ENCODE results near the gene MDP1. TPM values are rescaled to one million over a fixed set of nuclear protein-coding genes. Genes with fewer than 3 reads are reported as not detected.

Gene MDP1
- total RNA-seq, 1 experiment from 2014 or later: 18.8 TPM

DNA sequence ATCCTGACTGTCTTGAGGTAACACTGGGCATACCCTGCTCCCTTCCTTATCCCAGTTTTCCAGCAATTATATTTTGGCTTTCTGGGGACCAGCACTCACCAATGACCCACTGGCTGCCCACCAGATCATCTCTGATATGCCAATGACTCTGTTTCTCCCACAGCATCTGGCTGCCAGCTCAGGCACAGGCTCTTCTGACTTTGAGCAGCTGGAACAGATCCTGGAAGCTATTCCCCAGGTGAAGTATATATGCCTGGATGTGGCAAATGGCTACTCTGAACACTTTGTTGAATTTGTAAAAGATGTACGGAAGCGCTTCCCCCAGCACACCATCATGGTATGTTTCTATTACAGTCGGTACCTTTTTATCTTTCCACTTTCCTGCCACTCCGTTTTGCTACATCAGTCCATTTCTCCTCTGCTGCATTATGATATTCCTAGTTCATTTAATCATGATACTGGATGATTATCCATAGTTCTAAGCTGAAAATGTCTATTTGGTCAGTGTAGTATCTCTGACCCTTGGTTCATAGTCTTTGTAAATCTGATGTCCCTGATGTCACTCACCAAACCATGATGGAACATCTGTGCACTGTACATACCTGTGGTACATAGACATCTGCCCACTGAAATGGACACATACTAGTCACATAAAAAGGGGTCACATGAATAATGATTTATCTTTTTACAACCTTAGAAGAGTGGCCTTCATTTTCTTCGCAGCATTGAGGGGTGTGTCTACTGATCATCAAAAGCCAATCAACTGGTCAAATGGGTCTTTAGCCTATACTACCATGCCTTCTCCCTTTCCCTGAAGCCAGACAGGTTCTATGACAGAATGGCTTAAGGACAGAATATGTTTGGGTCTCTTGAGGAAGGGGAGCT lies 20.2 kb upstream of the MDP1 start:
- Mint-ChIP-seq H3K27ac (no peak overlapping the region), H3K36me3 (ENCODE audit: insufficient read depth in 1 of 3, low read depth in 3 of 3) (peaks cover 35 to 67% (median 65%) of the 10 kb centered on the region in 3 experiments; a peak in 6 of 7 replicates), H3K9me3 (no peaks in the 10 kb centered on the region), H3K4me3 (no peak overlapping the region), H3K27me3 (ENCODE audit: low read depth) (no peaks in the 10 kb centered on the region), H3K4me1 (peaks cover 8 to 20% of the 10 kb centered on the region in 2 experiments)
- Histone ChIP-seq H3K27me3 (ENCODE audit: insufficient read depth, low read length) (no peaks in the 10 kb centered on the region), H3K9me3 (ENCODE audit: control insufficient read depth, low read depth, low read length) (no peaks in the 10 kb centered on the region), H3K56ac (ENCODE audit: insufficient read length, low read depth, low read length) (no peak overlapping the region), H4K5ac (ENCODE audit: insufficient read length, low read depth, low read length) (no peak overlapping the region), H2AFZ (ENCODE audit: low read length) (no peak overlapping the region), H3K23me2 (ENCODE audit: insufficient read length, low read depth, low read length, poor library complexity, severe bottlenecking) (peaks cover 15% of the 10 kb centered on the region), H3K4ac (ENCODE audit: low read depth, low read length) (no peak overlapping the region), H4K91ac (ENCODE audit: insufficient read length, low read depth, low read length) (no peak overlapping the region), H2BK15ac (ENCODE audit: low read depth, low read length) (no peak overlapping the region), H3K23ac (ENCODE audit: insufficient read length, low read depth, low read length) (no peak overlapping the region), H3K27ac (ENCODE audit: insufficient read length, low read depth, low read length) (no peak overlapping the region), H2BK12ac (ENCODE audit: insufficient read length, low read depth, low read length) (no peak overlapping the region), H3K4me2 (ENCODE audit: insufficient read depth, insufficient read length, low read length) (no peak overlapping the region), H3K4me1 (ENCODE audit: insufficient read depth, low read length) (0 out of 2 replicates have a peak, but pooled peaks cover 6% of the 10 kb centered on the region), H2BK20ac (ENCODE audit: low read depth, low read length, poor library complexity, severe bottlenecking) (no peak overlapping the region), H3T11ph (ENCODE audit: low read length) (no peak overlapping the region), H4K8ac (replicated peaks; ENCODE audit: insufficient read length, low read depth, low read length) (no peak overlapping the region), H2BK120ac (ENCODE audit: low read depth, low read length, poor library complexity, severe bottlenecking) (no peak overlapping the region), H2BK5ac (ENCODE audit: insufficient read length, low read length) (no peak overlapping the region), H3K18ac (ENCODE audit: insufficient read length, low read depth, low read length) (no peak overlapping the region), H2AK5ac (ENCODE audit: insufficient read length, low read length) (no peak overlapping the region), H3K9ac (ENCODE audit: extremely low read depth, insufficient read length, low read length) (no peak overlapping the region), H4K20me1 (ENCODE audit: control insufficient read depth, insufficient read depth, insufficient read length) (peaks cover 2% of the 10 kb centered on the region), H3K14ac (ENCODE audit: insufficient read depth, low read length) (no peak overlapping the region), H3K79me1 (ENCODE audit: insufficient read depth, low read depth, low read length, poor library complexity, severe bottlenecking) (peaks cover under 1% of the 10 kb centered on the region), H3K79me2 (ENCODE audit: insufficient read depth, low read length) (peaks cover 3% of the 10 kb centered on the region; the same call in 1 of the 2 replicates)
- WGBS (ENCODE audit: extremely low coverage, insufficient read length, low lambda C conversion rate): no CpG with 5 or more reads among the region's 5 CpGs
- DNase-seq: no peak
- TF ChIP-seq, protein P1, sequence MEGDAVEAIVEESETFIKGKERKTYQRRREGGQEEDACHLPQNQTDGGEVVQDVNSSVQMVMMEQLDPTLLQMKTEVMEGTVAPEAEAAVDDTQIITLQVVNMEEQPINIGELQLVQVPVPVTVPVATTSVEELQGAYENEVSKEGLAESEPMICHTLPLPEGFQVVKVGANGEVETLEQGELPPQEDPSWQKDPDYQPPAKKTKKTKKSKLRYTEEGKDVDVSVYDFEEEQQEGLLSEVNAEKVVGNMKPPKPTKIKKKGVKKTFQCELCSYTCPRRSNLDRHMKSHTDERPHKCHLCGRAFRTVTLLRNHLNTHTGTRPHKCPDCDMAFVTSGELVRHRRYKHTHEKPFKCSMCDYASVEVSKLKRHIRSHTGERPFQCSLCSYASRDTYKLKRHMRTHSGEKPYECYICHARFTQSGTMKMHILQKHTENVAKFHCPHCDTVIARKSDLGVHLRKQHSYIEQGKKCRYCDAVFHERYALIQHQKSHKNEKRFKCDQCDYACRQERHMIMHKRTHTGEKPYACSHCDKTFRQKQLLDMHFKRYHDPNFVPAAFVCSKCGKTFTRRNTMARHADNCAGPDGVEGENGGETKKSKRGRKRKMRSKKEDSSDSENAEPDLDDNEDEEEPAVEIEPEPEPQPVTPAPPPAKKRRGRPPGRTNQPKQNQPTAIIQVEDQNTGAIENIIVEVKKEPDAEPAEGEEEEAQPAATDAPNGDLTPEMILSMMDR (conservative IDR thresholded peaks at IDR 0.05): no peak
